GM18870 (cell line): Measurements from ENCODE around the gene MTA1.

ENCODE experiments used
- ATAC-seq: cut with Tn5 transposase; IDR thresholded peaks from one replicate; pipeline ENCODE4 v1.9.1; 2021; ENCODE audit warnings: moderate library complexity; ENCODE audit not compliant: unreplicated experiment

MTA1 gene

GRCh38 chr14:105519946-105520698, 100.5 kb downstream of the MTA1 start:
- ATAC-seq, result no peak
